H1 (cell line): ENCODE data around the gene USP17L20. TPM values are rescaled to one million over a fixed set of nuclear protein-coding genes. Genes with fewer than 3 reads are reported as not detected.
"Not testable (repeated sequence)": the region's sequence is repeated elsewhere in the genome, so short reads cannot be mapped to it uniquely, and the experiment has no call there.

Experiments used
- CTCF ChIA-PET: fragments of 300-600 bp; sonication (Branson Sonifier 250); formaldehyde crosslinking; loops from one replicate; lab custom pipeline; 2021; ENCODE audit not compliant: partially characterized antibody; lab: Charles Lee
- POLR2A ChIA-PET: fragments of 300-600 bp; sonication (Branson Sonifier 250); formaldehyde crosslinking; loops from one replicate; lab custom pipeline; 2021; ENCODE audit warnings: inconsistent platforms; ENCODE audit not compliant: partially characterized antibody; lab: Charles Lee
- DNase-seq, 2 experiments: peaks; one replicate each; pipeline versions ENCODE4 v3.0.0 to v3.0.0-alpha.2; 2010 to 2022; ENCODE audit warnings: low spot score in 2 of 2, low read depth in 1 of 2, mixed read lengths in 1 of 2
- FAIRE-seq: peaks from 2 replicates; lab custom pipeline; 2011; peaks lifted over from hg19 to GRCh38; lab: Jason Lieb, UNC
- H2AFZ ChIP-seq: 2 replicates; pipeline ENCODE4 v1.8.1; 2012; ENCODE audit warnings: low read length, inconsistent platforms
- H2AK5ac ChIP-seq: 2 replicates; pipeline ENCODE4 v1.6.1; 2013; ENCODE audit warnings: low read depth, low read length
- H2BK120ac ChIP-seq: replicated peaks from 2 replicates; pipeline ENCODE3; 2013; ENCODE audit warnings: low read depth, low read length, inconsistent platforms
- H2BK12ac ChIP-seq: 2 replicates; pipeline ENCODE4 v1.6.1; 2013; ENCODE audit warnings: low read depth, low read length
- H2BK15ac ChIP-seq: 2 replicates; pipeline ENCODE4 v1.6.1; 2013; ENCODE audit warnings: low read length
- H2BK20ac ChIP-seq: 2 replicates; pipeline ENCODE4 v1.6.1; 2013; ENCODE audit warnings: low read length
- H2BK5ac ChIP-seq: 2 replicates; pipeline ENCODE4 v1.6.1; 2013; ENCODE audit warnings: low read depth, low read length
- H3K14ac ChIP-seq: 2 replicates; pipeline ENCODE4 v1.6.1; 2013; ENCODE audit warnings: inconsistent platforms; ENCODE audit not compliant: insufficient read length
- H3K18ac ChIP-seq: 2 replicates; pipeline ENCODE4 v1.6.1; 2013; ENCODE audit warnings: low read length; ENCODE audit errors: extremely low read depth
- H3K23ac ChIP-seq: 2 replicates; pipeline ENCODE4 v1.6.1; 2013; ENCODE audit warnings: inconsistent platforms; ENCODE audit not compliant: insufficient read length
- H3K23me2 ChIP-seq: 2 replicates; pipeline ENCODE4 v1.6.1; 2013; ENCODE audit warnings: low read depth, low read length
- H3K27ac ChIP-seq: 2 replicates; pipeline ENCODE4 v1.6.1; 2011; ENCODE audit warnings: low read depth, low read length, inconsistent platforms
- H3K27me3 ChIP-seq, 4 experiments: replicated peaks in 1 of 4; 1 replicate in 1 of 4; 2 replicates in 3 of 4; pipeline versions ENCODE4 v1.6.1 to v1.8.1; 2011 to 2013; ENCODE audit warnings: low read length in 3 of 4, mild to moderate bottlenecking in 3 of 4, inconsistent platforms in 2 of 4, mixed read lengths in 2 of 4, moderate library complexity in 1 of 4; ENCODE audit not compliant: control insufficient read depth in 3 of 4, insufficient read depth in 3 of 4; ENCODE audit errors: extremely low read depth in 1 of 4
- H3K36me3 ChIP-seq, 4 experiments: 2 replicates each; pipeline versions ENCODE4 v1.6.1 to v1.8.1; 2011 to 2013; ENCODE audit warnings: mild to moderate bottlenecking in 4 of 4, low read length in 3 of 4, moderate library complexity in 2 of 4, control low read depth in 1 of 4, inconsistent platforms in 1 of 4; ENCODE audit not compliant: insufficient read depth in 4 of 4, control insufficient read depth in 2 of 4
- H3K4ac ChIP-seq: replicated peaks from 2 replicates; pipeline ENCODE3; 2013; ENCODE audit warnings: low read length, low read depth, mixed read lengths, inconsistent platforms; ENCODE audit not compliant: insufficient read length
- H3K4me1 ChIP-seq, 4 experiments: replicated peaks in 1 of 4; 1 replicate in 1 of 4; 2 replicates in 3 of 4; pipeline versions ENCODE4 v1.6.1 to v1.8.1; 2011 to 2013; ENCODE audit warnings: low read length in 3 of 4, inconsistent platforms in 2 of 4, mixed read lengths in 1 of 4; ENCODE audit not compliant: insufficient read depth in 4 of 4, control insufficient read depth in 3 of 4
- H3K4me2 ChIP-seq, 2 experiments: 2 replicates each; pipeline versions ENCODE4 v1.6.1 to v1.8.1; 2011 to 2013; ENCODE audit warnings: low read depth in 2 of 2, low read length in 2 of 2, control low read depth in 1 of 2, inconsistent platforms in 1 of 2, mild to moderate bottlenecking in 1 of 2; ENCODE audit not compliant: insufficient read depth in 1 of 2
- H3K4me3 ChIP-seq, 4 experiments: fragments of 200-600, 300-600 bp in 1 of 4; sonication (generic), shearing (Covaris generic), sonication (Bioruptor Twin) in 1 of 4; 2 replicates each; pipeline versions ENCODE4 v1.5.1 to v1.8.1; 2011 to 2016; ENCODE audit warnings: low read length in 4 of 4, low read depth in 3 of 4, control low read depth in 2 of 4, inconsistent platforms in 2 of 4, mild to moderate bottlenecking in 2 of 4, mixed read lengths in 1 of 4, moderate library complexity in 1 of 4; ENCODE audit not compliant: insufficient read depth in 2 of 4; ENCODE audit errors: extremely low read depth in 1 of 4
- H3K56ac ChIP-seq: replicated peaks from 2 replicates; pipeline ENCODE3; 2013; ENCODE audit warnings: low read depth, mild to moderate bottlenecking, mixed read lengths, low read length, inconsistent platforms; ENCODE audit not compliant: insufficient read length
- H3K79me1 ChIP-seq: 2 replicates; pipeline ENCODE4 v1.6.1; 2013; ENCODE audit warnings: low read depth, low read length, control low read depth
- H3K79me2 ChIP-seq, 2 experiments: 2 replicates each; pipeline versions ENCODE4 v1.6.1 to v1.8.1; 2012 to 2013; ENCODE audit warnings: low read length in 2 of 2, mild to moderate bottlenecking in 2 of 2, inconsistent platforms in 1 of 2; ENCODE audit not compliant: insufficient read depth in 2 of 2, control insufficient read depth in 1 of 2
- H3K9ac ChIP-seq, 4 experiments: replicated peaks in 1 of 4; 1 replicate in 1 of 4; 2 replicates in 3 of 4; pipeline versions ENCODE4 v1.6.1 to v1.8.1; 2011 to 2013; ENCODE audit warnings: low read depth in 3 of 4, low read length in 3 of 4, control low read depth in 2 of 4, mild to moderate bottlenecking in 2 of 4, moderate library complexity in 2 of 4, inconsistent platforms in 1 of 4; ENCODE audit errors: extremely low read depth in 1 of 4
- H3K9me3 ChIP-seq, 2 experiments: 2 replicates each; pipeline versions ENCODE4 v1.6.1 to v1.8.1; 2012 to 2013; ENCODE audit warnings: mild to moderate bottlenecking in 2 of 2, moderate library complexity in 2 of 2, control low read depth in 1 of 2, inconsistent platforms in 1 of 2, low read depth in 1 of 2, low read length in 1 of 2, mixed read lengths in 1 of 2; ENCODE audit not compliant: insufficient read depth in 2 of 2
- H4K20me1 ChIP-seq, 2 experiments: replicated peaks in 1 of 2; 2 replicates each; pipeline versions ENCODE3 to v1.8.1; 2011 to 2013; ENCODE audit warnings: inconsistent platforms in 2 of 2, low read length in 2 of 2, mild to moderate bottlenecking in 1 of 2; ENCODE audit not compliant: insufficient read depth in 2 of 2, control insufficient read depth in 1 of 2
- H4K5ac ChIP-seq: 2 replicates; pipeline ENCODE4 v1.6.1; 2013; ENCODE audit warnings: low read length, low read depth, mixed read lengths, inconsistent platforms; ENCODE audit not compliant: insufficient read length
- H4K8ac ChIP-seq: 2 replicates; pipeline ENCODE4 v1.8.0; 2013; ENCODE audit warnings: mild to moderate bottlenecking, moderate library complexity, low read length, inconsistent platforms; ENCODE audit not compliant: insufficient read depth; ENCODE audit errors: extremely low read depth
- H4K91ac ChIP-seq: replicated peaks from 2 replicates; pipeline ENCODE3; 2013; ENCODE audit warnings: low read length, mixed read lengths, inconsistent platforms; ENCODE audit not compliant: insufficient read length
- WGBS, 2 experiments: shearing (Covaris generic) in 1 of 2; methylation state at CpG; one replicate each; pipeline versions ENCODE4 v1.1.6 to v1.1.7; 2013 to 2015; ENCODE audit warnings: low lambda C conversion rate in 2 of 2, mixed read lengths in 2 of 2, inconsistent platforms in 1 of 2, low coverage in 1 of 2, missing lambda C conversion rate in 1 of 2; ENCODE audit not compliant: insufficient replicate concordance in 2 of 2, insufficient coverage in 1 of 2, insufficient read length in 1 of 2; ENCODE audit errors: extremely low coverage in 1 of 2, missing lambda C conversion rate in 1 of 2; 5-methylcytosine and 5-hydroxymethylcytosine counted together
- polyA plus RNA-seq, 7 experiments: library from polyadenylated mRNA; depleted of rRNA in 3 of 7; stranded (reverse) in 5 of 7; unstranded in 2 of 7; fragments of >200 nt in 5 of 7; fragments of 200-250 nt in 2 of 7; gene quantifications; 1 replicate in 5 of 7; 2 replicates in 1 of 7; 4 replicates in 1 of 7; pipeline versions ENCODE4 v1.2.1 to v1.2.3, GENCODE V29; 2011 to 2013; ENCODE audit warnings: missing spikeins in 2 of 7, mixed read lengths in 2 of 7
- total RNA-seq: library from RNA; stranded (reverse); fragmentation: NEBNext Ultra II Directional; extraction: Animal tissue kit (Norgen Biotek cat#: 25700); gene quantifications from 2 replicates; pipeline ENCODE4 v1.2.1, GENCODE V29; 2021

USP17L20 gene
- total and polyA plus RNA-seq, 2 of the 8 experiments (the other 6 are each of a cell fraction or from before 2014, with no cell fraction given) = not detected

DNA sequence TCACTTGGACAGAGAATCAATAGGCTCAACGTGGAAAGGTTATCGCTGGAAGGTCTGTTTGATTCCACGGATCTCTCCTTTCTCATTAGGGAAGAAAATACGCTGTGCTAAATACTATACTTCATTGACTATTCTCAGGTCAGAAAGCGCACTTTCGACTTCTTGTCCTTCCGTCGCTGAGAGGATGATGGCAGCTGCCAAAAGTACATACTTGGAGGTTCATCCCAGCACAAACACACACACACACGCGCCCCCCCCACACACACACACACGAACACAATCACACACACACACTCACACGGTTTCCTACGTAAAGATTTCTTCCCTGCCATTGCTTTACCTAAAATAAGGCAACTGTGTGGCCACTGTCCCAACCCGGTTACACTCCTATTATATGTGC lies 43.2 kb upstream of the USP17L20 start:
- H2BK15ac ChIP-seq, FAIRE-seq: not testable (repeated sequence)
- WGBS, 2 experiments = 73% methylated on average over 9 of the region's 14 CpGs; no CpG with 5 or more reads in 1 of the 2 experiments

DNA sequence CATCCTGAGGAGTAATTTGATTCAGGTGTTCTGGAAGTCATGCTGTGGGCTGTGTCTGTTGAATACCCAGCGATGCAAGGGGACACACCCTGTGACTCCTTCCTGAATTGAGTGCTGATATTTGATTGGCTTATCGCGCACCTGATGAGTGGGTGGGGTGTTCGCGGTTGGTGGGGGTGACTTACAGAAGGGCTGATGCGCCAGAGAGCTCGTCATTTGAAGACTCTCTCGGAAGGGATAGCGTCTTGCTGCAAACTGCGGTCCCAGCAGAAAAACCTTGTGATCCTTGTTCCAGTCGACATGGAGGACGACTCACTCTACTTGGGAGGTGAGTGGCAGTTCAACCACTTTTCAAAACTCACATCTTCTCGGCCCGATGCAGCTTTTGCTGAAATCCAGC lies 42.8 kb upstream of the USP17L20 start, which contains the start of gene USP17L11:
USP17L11 (plus strand) TSS at position 301 of the 400 bp plus-strand sequence; CDS start at position 301, 0 bp downstream.
- DNase-seq, H4K8ac ChIP-seq: not testable (repeated sequence)

More for the DNA sequence above, 43.2 kb upstream of the USP17L20 start:
- H4K91ac ChIP-seq, H4K8ac ChIP-seq, H4K5ac ChIP-seq, H3K27me3 ChIP-seq, DNase-seq, H2BK12ac ChIP-seq, H2BK120ac ChIP-seq, H3K4ac ChIP-seq, H3K4me3 ChIP-seq, H2AK5ac ChIP-seq, CTCF ChIA-PET, POLR2A ChIA-PET, H2BK5ac ChIP-seq, H3K18ac ChIP-seq, H3K79me2 ChIP-seq, H3K23me2 ChIP-seq, H3K56ac ChIP-seq, H4K20me1 ChIP-seq, H3K9me3 ChIP-seq, H2AFZ ChIP-seq, H3K9ac ChIP-seq, H3K4me2 ChIP-seq, H3K14ac ChIP-seq, H2BK20ac ChIP-seq, H3K4me1 ChIP-seq, H3K27ac ChIP-seq, H3K23ac ChIP-seq, H3K36me3 ChIP-seq, H3K79me1 ChIP-seq: not testable (repeated sequence)

More for the DNA sequence above, 42.8 kb upstream of the USP17L20 start, which contains the start of gene USP17L11:
- H2AK5ac ChIP-seq, H3K4me2 ChIP-seq, H3K4me3 ChIP-seq, FAIRE-seq, H3K27ac ChIP-seq, H2BK20ac ChIP-seq, H3K36me3 ChIP-seq, H3K9me3 ChIP-seq, H3K14ac ChIP-seq, H3K79me2 ChIP-seq, H2AFZ ChIP-seq, H3K4ac ChIP-seq, H3K27me3 ChIP-seq, H4K20me1 ChIP-seq, H3K79me1 ChIP-seq, H3K23ac ChIP-seq, H3K4me1 ChIP-seq, H2BK12ac ChIP-seq, H3K56ac ChIP-seq, H2BK5ac ChIP-seq, H3K9ac ChIP-seq, H2BK15ac ChIP-seq, H4K91ac ChIP-seq, POLR2A ChIA-PET, H2BK120ac ChIP-seq, H3K18ac ChIP-seq, CTCF ChIA-PET, H3K23me2 ChIP-seq, H4K5ac ChIP-seq: not testable (repeated sequence)
- WGBS, 2 experiments = 95% methylated on average over 7 of the region's 14 CpGs; no CpG with 5 or more reads in 1 of the 2 experiments
